GM21423 (cell line): ENCODE measurements around the gene PCMTD2.

Experiments
- ATAC-seq: cut with Tn5 transposase; IDR thresholded peaks from one replicate; pipeline ENCODE4 v1.9.1; 2021; ENCODE audit warnings: mild to moderate bottlenecking, moderate library complexity; ENCODE audit not compliant: unreplicated experiment

Gene PCMTD2

DNA sequence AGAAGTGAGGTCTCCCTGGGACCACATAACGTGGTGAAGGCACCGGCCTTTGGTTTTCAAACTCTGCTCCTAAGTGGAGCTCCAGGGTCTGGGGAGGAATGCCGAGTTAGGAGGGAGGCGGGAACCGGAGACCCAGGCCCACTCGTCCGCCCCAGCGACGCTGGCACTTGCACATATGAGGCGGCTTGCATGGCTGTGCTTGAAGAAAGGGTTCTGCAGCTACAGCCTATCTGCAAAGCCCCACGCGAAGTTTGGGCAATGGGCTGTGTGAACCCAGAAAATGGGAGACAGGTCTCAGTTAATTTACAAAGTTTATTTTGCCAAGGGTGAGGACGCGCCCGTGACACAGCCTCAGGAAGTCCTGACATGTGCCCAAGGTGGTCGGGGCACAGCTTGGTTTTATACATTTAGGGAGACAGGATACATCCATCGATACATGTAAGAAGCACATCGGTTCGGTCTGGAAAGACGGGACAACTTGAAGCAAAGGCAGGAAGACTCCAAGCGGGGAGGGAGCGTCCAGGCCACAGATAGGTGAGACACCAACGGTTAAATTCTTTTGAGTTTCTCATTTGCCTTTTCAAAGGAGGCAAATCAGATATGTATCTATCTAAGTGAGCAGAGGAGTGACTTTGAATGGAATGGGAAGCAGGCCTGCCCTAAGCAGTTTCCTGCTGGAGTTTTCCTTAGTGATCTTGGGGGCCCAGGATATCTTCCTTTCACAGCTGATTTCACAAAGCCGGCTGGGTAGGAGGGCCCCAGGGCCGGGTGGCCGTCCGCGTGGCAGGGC lies 782 bp upstream of the PCMTD2 start:
- ATAC-seq: no peak

DNA sequence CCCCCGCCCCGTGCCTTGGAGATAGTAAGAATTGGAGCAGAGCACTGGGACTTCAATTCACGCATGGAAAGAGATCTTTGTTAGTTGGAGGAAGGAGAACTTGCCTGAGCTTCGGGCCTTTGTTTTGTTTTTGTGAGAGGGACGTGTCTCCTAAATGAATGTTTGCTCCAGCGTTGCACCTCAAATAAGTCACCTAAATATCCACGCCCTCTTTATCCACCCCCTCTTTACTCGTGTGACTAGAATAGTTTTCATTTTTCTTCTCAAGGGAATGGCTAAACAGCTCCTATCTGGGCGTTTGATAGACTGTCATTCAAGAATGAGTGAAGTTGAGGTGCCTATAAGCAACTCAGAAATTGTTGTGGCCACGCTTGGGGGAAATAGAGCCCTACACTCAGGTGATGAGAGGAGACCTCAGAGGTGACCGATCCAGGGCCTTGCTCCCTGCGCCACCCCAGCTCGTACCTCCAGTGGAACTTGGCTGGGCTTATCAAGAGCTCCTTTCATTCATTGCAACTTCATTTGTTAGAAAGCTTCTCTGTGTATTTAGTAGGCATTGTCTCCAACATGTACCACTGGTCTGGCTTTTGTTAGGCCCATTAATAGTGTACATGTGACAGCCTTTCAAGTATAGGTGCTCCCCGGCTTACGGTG lies 861 bp downstream of the PCMTD2 start:
- ATAC-seq: no peak

DNA sequence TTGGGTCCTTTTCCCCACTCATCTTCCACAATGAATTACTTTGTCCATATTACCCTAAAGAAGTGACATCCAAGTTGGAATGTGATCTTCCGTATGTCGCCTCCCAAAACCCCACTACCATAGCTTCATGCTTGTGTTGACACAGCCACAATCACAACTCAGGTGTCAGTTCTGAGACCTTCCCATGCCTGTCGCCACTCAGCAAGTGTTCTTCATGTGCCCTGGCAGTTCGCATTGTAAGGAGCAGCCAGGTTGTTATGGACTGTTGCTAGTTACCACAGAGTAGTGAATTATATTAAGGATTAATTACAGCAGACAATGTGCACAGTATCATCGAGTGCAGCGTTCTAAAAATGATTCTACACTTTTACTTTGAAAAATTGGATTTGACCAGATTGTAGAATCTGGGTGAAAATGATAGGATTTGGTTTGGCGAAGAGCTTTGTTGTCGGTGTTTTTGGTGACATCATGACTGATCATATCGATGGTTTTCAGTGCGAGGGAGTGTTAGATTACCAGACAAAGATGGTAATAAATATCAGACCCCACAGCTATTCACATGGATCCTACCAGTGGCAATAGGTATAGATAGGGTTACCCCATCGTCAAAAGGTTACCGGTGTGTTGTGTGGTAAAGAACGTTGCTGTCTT lies 1.7 kb downstream of the PCMTD2 start:
- no peak for ATAC-seq

DNA sequence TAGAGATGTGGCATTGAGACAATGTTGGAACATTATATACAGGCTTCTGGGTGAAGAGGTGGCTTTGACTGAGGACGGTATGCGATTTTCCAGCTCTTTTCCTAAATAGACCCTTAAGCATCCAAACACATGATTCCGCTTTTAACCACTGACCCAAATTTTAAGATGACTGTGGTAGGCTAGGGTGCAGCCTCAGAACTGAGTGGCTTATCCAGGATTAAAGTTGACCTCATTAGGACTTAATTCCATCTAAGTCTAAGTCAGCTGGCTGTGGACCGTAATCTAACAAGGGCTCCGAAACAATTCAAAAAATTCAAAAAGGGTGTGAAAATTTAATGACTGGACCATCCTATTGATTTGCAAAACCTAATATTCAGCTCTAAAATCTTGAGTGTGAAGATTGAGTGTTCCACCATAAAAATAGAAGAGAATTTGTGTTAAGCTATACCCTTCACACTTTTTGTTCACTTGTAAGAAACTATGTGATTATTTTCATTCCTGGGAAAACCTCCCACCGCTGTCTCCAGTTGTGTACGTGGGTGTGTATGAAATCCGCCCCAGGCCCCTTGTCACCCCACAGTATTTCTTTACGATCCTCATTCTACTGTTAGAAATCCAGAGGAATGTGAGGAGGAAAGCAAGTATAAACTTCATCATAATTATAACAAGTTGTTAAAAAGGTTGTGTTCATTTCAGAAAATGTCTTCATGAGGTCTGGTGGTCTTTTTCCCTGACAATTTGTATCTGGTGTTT lies 2.7 kb downstream of the PCMTD2 start:
- ATAC-seq: no peak

DNA sequence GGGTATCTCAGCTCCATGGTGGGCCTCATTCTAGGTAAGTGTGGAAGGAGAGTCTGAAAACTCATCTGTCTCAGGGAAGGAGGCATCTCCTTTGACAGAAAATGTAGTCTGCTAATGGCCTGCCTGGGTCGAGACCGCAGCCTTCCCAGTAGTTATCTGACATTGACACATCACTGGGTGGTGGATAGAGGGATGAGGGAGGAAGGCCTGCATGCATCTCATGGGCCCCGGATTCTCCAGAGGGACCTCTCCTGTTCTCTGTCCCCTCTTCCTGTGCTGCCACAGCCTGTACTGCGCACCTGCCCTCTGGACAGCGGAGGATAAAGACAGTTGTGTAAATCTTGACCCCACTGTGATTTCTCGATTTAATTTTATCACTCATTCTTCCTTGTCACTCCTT lies 4.7 kb downstream of the PCMTD2 start:
- no peak for ATAC-seq

DNA sequence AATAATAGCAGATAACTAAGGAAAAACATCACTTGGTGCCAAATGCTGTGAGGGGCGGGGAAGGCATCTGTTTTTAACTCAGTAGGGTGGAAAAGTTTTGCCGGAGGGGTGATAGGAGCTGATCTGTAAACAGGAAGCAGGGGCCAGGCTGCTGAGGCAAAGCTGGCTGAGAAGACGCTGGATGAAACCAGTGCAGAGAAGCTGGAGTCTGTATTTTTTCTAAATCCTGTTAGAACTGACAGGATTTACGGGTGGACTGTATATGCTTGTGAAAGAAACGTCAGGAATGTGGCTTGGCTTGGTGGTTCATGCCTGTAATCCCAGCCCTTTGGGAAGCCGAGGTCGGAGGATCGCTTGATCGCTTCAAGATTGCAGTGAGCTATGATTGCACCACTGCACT lies 5.6 kb downstream of the PCMTD2 start:
- no peak for ATAC-seq

DNA sequence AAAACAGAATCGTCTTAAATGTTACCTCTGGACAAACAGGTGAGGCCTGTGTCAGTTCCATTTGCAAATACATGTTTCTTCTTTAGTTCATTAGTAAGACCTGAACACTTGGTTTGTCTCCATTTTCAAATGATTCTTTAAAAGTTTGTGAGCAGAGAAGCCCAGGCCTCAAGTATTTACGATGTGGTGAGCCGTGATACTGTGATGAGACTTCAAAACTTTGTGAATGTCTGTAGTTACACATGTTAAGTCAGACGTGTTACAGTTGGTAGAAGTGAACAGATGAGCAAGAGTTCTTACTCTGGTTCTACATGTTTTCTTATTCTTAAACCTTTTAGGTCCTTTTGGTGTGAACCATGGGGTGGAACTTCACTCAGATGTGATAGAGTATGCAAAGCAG lies 8.5 kb downstream of the PCMTD2 start:
- ATAC-seq: no peak

DNA sequence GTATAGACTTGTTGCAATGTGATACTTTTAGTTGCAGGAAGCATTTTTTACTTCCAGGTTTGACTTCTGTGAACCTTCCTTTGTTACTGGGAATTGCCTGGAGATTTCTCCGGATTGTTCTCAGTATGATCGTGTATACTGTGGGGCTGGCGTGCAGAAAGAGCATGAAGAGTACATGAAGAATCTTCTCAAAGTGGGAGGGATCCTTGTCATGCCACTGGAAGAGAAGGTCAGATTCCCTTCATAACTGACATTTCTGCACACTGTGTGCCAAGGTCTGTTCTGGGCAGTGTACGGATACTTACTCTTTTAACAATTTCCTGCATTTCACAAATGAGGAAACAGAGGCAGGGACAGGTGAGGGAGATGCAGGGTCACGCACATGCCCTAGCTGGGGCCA lies 9.7 kb downstream of the PCMTD2 start:
- ATAC-seq: no peak

DNA sequence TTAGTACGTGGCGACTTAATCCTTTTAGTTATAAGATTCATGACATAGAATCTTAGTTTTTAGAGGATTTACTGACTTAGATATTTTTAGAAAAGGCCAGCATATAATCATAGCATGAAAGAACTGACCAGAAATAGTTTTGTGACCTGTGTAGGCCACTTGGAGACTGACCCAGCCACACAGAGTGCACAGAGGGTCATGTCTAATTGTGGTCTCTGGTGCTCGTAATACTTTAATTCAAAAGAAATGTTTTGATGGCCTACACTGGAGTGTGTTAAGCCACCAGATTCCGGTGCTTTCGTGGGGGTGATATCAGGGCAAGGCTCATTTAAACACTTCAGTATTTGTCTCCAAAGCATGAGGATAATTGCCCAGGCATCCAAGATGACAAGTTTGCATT lies 11.4 kb downstream of the PCMTD2 start:
- no peak for ATAC-seq

DNA sequence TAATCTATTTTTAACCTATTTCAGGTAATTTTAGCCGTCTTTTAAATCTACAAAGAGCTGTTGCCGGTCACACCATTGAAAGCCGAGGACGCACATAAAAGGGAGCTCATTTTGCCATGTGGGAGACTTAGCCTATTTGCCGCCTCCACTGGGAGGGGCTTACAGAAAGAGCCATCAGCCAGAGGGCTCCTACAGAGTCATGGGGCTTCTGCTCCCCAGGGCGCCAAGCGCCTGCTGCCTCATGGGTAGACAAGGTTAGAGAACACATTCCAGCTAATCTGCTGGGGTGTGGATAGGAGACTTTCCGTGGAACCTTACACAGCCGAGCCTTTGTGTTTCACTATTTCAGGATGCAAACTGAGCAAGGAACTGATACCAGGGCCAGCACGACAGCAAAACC lies 12.6 kb downstream of the PCMTD2 start:
- ATAC-seq: no peak

DNA sequence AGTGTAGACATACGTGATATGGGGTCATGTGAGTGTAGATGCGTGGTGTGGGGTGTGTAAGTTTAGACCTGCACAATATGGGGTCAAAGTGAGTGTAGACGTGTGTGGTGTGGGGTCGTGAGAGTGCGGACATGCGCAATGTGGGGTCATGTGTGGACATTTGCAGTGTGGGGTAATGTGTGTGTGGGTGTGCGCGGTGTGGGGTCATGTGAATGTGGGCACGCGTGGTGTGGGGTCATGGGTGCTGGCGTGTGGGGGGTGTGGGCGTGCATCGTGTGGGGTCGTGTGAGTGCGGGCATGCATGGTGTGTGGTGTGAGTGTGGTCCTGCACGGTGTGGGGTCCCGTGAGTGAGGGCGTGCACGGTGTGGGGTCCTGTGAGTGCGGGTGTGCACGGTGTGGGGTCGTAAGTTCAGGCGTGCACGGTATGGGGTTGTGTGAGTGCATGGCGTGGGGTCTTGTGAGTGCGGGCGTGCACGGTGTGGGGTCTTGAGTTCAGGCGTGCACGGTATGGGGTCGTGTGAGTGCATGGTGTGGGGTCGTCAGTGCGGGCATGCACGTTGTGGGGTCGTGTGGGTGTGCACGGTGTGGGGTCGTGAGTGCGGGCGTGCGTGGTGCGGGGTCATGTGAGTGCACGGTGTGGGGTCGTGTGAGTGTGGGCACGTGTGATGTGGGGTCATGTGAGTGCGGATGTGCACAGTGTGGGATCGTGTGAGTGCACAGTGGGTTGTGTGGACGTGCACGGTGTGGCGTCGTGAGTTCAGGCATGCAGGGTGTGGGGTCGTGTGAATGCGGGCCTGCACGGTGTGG lies 14.3 kb downstream of the PCMTD2 start:
- no peak for ATAC-seq

DNA sequence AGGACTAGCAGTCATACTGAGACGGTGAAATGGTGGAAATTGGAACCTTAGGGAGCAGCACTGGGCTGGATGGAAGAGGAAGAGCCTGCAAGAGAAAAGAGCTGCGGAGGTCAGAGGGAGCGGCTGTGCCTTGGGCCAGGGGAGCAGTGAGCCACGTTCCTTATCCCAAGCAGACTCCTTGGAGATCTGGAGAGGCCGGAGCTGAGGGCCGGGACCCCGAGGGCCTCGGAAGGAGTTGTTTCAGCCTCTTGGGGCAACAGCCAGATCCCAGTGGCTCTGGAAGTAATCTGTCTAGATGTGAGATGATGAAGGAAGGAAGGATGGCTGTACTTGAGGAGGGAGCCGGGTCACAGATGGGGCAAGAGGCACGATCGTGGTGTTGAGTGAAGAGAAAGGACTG lies 16.1 kb downstream of the PCMTD2 start:
- no peak for ATAC-seq

DNA sequence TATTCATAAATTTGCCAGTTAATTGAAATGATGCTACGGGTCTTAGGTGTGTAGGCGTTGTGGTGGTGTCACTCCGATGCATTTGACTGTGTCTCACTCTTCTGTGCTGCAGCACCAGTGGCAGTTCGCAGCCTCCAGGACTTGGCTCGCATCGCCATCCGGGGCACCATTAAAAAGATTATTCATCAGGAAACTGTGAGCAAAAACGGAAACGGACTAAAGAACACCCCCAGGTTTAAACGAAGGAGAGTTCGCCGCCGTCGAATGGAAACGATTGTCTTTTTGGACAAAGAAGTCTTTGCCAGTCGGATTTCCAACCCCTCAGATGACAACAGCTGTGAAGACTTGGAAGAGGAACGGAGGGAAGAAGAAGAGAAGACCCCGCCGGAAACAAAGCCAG lies 17.6 kb downstream of the PCMTD2 start:
- ATAC-seq: no peak

DNA sequence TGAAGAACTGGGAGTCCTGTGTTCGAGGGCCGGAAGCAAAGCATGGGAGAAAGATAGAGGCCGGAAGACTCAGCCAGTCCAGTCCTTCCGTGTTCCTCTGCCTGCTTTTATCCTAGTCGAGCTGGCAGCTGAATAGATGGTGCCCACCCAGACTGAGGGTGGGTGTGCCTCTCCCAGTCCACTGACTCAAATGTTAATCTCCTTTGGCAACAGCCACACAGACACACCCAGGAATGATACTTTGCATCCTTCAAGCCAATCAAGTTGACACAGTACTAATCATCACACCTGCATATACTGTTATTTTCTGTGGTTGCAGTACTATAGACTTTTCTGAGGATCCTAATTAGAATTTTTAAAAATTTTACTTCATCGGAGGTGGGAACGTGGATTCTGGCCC lies 21.3 kb downstream of the PCMTD2 start:
- no peak for ATAC-seq

DNA sequence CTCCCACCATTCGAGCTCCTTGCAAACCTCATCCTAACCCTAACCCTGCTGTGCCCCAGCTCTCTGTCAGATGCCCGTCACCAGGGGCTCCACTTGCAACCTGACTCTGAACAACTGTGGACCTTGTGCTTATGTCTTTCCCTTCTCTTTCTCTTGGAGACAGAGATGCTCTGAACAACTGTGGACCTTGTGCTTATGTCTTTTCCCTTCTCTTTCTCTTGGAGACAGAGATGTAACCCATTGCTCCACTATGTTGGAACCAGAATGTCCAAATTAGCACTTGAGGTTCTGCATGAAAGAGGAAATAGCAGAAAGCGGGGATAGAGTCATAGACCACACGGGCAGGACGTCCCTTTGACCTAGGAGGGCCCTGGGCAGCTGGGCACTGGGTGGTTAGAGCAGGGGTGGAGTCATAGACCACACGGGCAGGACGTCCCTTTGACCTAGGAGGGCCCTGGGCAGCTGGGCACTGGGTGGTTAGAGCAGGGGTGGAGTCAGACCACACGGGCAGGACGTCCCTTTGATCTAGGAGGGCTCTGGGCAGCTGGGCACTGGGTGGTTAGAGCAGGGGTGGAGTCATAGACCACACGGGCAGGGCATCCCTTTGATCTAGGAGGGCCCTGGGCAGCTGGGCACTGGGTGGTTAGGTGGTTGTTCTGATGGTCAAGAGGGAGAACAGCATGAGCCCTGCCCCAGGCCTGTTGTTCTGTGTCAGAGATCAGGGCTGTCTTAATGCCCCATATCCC lies 22.2 kb downstream of the PCMTD2 start:
- no peak for ATAC-seq

DNA sequence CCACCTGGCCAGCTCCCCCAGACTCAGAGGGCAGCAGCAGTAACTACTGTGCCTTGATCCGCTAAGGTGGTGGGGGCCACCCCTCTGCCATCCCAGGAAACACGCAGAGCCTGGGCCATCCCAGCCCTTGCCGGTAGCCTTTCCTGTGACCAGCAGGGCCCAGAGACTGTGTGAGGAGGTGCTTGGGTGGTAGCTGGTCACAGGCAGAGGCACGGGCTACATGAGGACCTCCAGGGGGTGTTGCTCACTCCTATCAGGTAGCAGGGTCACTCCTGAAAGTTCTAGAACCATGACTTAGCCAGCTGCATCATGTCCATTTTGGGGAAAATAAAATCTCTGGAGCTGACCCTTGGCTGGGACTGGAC lies 22.8 kb downstream of the PCMTD2 start:
- no peak for ATAC-seq

DNA sequence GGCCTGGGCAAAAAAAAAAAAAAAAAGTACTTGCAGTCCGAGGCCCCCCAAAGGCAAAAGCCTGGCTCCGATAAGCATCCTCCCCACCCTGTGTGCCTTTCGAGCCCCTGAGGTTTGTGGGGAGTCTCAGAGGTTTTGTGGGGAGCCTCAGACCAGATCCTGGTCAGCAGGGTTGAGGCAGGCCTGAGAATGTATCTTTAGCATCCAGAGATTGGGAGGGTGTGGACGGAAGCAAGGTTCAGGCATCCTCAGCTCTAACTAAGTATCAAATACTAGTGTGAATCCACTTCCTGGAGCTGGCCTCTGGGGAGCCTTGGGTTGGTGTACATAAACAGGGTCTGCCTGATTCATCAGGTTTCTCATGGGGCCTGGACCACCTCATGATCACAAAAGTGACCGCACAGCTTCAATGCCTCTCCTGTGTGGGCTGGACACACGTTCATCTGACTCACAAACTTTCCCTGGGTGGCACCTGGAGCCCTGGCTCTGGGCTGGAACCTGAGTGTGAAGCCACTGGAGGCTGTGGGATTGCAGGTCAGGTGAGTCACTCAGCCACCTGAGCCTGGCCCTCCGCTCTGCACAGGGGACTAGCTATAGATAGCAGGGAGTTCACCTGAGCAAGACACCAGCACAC lies 24.4 kb downstream of the PCMTD2 start:
- no peak for ATAC-seq

DNA sequence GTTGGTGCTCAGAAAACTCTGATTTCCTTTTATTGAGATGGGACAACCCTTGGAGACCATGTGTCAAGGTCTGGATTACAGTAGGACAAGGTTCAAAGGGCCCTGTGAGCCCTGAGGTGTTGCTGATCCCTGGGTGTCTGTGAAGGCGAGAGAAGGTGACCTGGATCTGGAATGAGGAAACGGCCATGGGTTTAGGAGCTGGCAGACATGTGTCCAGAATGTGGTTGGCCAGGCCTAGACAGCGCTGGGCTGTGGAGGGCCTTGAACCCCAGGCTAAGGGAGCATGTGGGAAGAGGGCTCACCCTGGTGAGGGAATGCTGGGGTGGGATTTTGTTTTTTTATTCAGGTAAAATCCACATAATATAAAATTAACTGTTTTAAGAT lies 24.9 kb downstream of the PCMTD2 start:
- no peak for ATAC-seq

DNA sequence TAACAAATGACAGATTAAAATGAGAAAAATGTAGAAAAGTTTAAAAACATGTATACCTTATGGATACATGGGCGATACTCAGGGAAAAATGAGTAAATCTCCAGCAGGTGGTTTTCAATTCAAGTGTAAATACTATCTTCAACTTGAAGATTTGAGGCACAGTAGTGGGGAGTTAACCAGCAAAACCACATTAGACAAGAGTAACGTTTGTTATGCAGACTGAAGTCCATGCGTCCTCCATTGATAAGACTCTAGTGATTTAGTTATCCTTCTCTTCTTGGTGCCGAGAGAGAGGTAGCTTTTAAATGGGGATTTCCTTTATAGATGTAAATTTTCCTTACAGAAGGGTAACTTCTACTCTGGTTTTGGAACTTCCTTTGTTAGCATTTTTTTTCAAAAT lies 28.1 kb downstream of the PCMTD2 start:
- ATAC-seq: no peak
